ENCODE results near the gene AQR. TPM values are rescaled to one million over a fixed set of nuclear protein-coding genes. Genes with fewer than 3 reads are reported as not detected.

AQR gene
- total and polyA plus RNA-seq, 2 of the 8 experiments (the other 6 are each of a cell fraction or from before 2014, with no cell fraction given), result 34.5 to 57.6 TPM

DNA sequence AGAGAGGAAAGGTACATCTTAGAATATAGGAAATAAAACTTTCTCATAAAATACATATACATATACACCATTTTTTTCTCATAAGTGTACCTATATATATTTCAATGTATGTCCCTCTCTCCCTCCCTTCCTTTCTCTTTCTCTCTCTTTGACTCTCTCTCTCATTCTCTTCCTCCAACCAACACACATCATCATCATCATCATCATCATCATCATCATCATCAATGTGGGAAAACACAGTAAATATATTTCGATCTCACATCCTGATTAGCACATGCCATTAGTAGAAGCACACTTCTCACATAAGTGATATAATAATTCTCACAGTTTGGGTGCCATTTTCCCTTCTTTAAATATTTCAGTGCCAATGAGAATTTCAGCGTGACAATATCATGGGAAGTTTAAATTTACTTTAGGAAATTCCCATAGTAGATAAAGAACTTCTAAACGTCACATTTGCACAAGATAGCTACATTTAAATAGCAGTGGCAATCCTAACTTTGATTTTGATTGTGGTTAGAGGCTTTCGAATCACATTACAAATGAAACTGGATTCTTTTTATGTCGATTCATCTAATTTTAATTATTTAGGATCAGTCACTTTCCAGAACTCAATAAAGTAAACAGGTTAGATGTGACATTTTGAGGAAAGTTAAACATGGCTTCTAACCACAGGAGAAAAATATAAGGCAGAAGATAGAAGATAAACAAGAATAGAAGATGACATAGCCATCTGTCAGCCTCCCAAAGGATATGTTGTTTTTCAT is 141.2 kb downstream of the AQR start:
- no peak overlapping the region for H3K14ac ChIP-seq (ENCODE audit: insufficient read length)
- CTCF ChIA-PET (ENCODE audit: partially characterized antibody), result no interaction called here
- TF ChIP-seq RNF2 (IDR thresholded peaks at IDR 0.05; ENCODE audit: borderline replicate concordance, low read depth, low read length, missing control alignments, poor library complexity, severe bottlenecking), result no peak

More for the DNA sequence above, 141.2 kb downstream of the AQR start:
- FAIRE-seq, result no peak
- Histone ChIP-seq H4K91ac (replicated peaks; ENCODE audit: insufficient read length, low read length) (no peak overlapping the region), H3K79me2 (ENCODE audit: control insufficient read depth in 1 of 2, insufficient read depth in 2 of 2, low read length in 2 of 2) (no peaks in the 10 kb centered on the region), H3K4me1 (replicated peaks in 1 of 4; ENCODE audit: control insufficient read depth in 3 of 4, insufficient read depth in 4 of 4, low read length in 3 of 4) (no peaks in the 10 kb centered on the region), H3K9ac (replicated peaks in 1 of 4; ENCODE audit: extremely low read depth in 1 of 4, low read depth in 3 of 4, low read length in 3 of 4) (no peak overlapping the region), H4K5ac (ENCODE audit: insufficient read length, low read depth, low read length) (no peak overlapping the region), H3K79me1 (ENCODE audit: low read depth, low read length) (no peaks in the 10 kb centered on the region), H3K4me3 (ENCODE audit: extremely low read depth in 1 of 4, insufficient read depth in 2 of 4, low read depth in 3 of 4, low read length in 4 of 4) (no peak overlapping the region), H2BK5ac (ENCODE audit: low read depth, low read length) (no peak overlapping the region), H3K56ac (replicated peaks; ENCODE audit: insufficient read length, low read depth, low read length) (no peak overlapping the region), H3K27ac (ENCODE audit: low read depth, low read length) (no peak overlapping the region), H3K23me2 (ENCODE audit: low read depth, low read length) (no peaks in the 10 kb centered on the region; the same call in 1 of the 2 replicates), H4K20me1 (replicated peaks in 1 of 2; ENCODE audit: control insufficient read depth in 1 of 2, insufficient read depth in 2 of 2, low read length in 2 of 2) (no peaks in the 10 kb centered on the region), H2BK15ac (ENCODE audit: low read length) (no peak overlapping the region), H3K36me3 (ENCODE audit: control insufficient read depth in 2 of 4, insufficient read depth in 4 of 4, low read length in 3 of 4) (no peaks in the 10 kb centered on the region), H2BK120ac (replicated peaks; ENCODE audit: low read depth, low read length) (no peak overlapping the region), H4K8ac (ENCODE audit: extremely low read depth, insufficient read depth, low read length) (no peak overlapping the region), H2AFZ (ENCODE audit: low read length) (no peak overlapping the region), H2BK12ac (ENCODE audit: low read depth, low read length) (no peak overlapping the region), H3K18ac (ENCODE audit: extremely low read depth, low read length) (no peak overlapping the region), H3K23ac (ENCODE audit: insufficient read length) (no peak overlapping the region), H2BK20ac (ENCODE audit: low read length) (no peak overlapping the region), H2AK5ac (ENCODE audit: low read depth, low read length) (no peak overlapping the region), H3K27me3 (replicated peaks in 1 of 4; ENCODE audit: control insufficient read depth in 3 of 4, extremely low read depth in 1 of 4, insufficient read depth in 3 of 4, low read length in 3 of 4) (no peaks in the 10 kb centered on the region), H3K9me3 (ENCODE audit: insufficient read depth in 2 of 2, low read depth in 1 of 2, low read length in 1 of 2) (no peaks in the 10 kb centered on the region), H3K4me2 (ENCODE audit: insufficient read depth in 1 of 2, low read depth in 2 of 2, low read length in 2 of 2) (no peak overlapping the region), H3K4ac (replicated peaks; ENCODE audit: insufficient read length, low read depth, low read length) (no peak overlapping the region)
- POLR2A ChIA-PET (ENCODE audit: partially characterized antibody), result no interaction called here
- WGBS, 2 experiments (ENCODE audit: extremely low coverage in 1 of 2, insufficient coverage in 1 of 2, insufficient read length in 1 of 2, insufficient replicate concordance in 2 of 2, low coverage in 1 of 2, low lambda C conversion rate in 2 of 2, missing lambda C conversion rate in 1 of 2), result 86% methylated on average over 5 of the region's 5 CpGs; no CpG with 5 or more reads in 1 of the 2 experiments
- DNase-seq (ENCODE audit: low read depth in 1 of 2, low spot score in 2 of 2), result no peak
